SU-DHL-6 (cell line): ENCODE data around the gene NSUN2.

Source experiments
- H2AFZ ChIP-seq: fragments of 200-600 bp; sonication (generic); 2 replicates; pipeline ENCODE4 v1.6.1; 2014; ENCODE audit warnings: low read depth, mild to moderate bottlenecking, moderate library complexity, mixed read lengths, antibody characterized with exemption, low read length; ENCODE audit not compliant: severe bottlenecking
- H3F3A ChIP-seq: fragments of 200-600 bp; shearing (Covaris generic); 2 replicates; pipeline ENCODE4 v1.6.0; 2016; ENCODE audit warnings: antibody characterized with exemption, mild to moderate bottlenecking; ENCODE audit not compliant: insufficient read depth
- H3K27ac ChIP-seq: fragments of 200-600 bp; sonication (generic); 2 replicates; pipeline ENCODE4 v1.5.1; 2016; ENCODE audit warnings: low read depth, mild to moderate bottlenecking, low read length, moderate library complexity, mixed read lengths
- H3K27me3 ChIP-seq: fragments of 200-600 bp; sonication (generic), shearing (Covaris generic); 2 replicates; pipeline ENCODE4 v1.6.0; 2014; ENCODE audit warnings: mild to moderate bottlenecking, low read length
- H3K36me3 ChIP-seq: fragments of 200-600 bp; sonication (generic); 2 replicates; pipeline ENCODE4 v1.6.1; 2014; ENCODE audit warnings: mild to moderate bottlenecking, low read length, mixed read lengths
- H3K4me2 ChIP-seq: fragments of 300-600, 200-600 bp; shearing (Covaris generic), sonication (generic); 2 replicates; pipeline ENCODE4 v1.6.0; 2014; ENCODE audit warnings: low read length, low read depth, mild to moderate bottlenecking; ENCODE audit not compliant: poor library complexity, severe bottlenecking
- H3K4me3 ChIP-seq: fragments of 200-600 bp; sonication (generic); 2 replicates; pipeline ENCODE4 v1.5.1; 2014; ENCODE audit warnings: antibody characterized with exemption, low read length, mild to moderate bottlenecking, mixed read lengths; ENCODE audit not compliant: insufficient read depth, poor library complexity, severe bottlenecking
- H3K79me2 ChIP-seq: fragments of 200-600 bp; sonication (generic); 2 replicates; pipeline ENCODE4 v1.6.1; 2014; ENCODE audit warnings: mild to moderate bottlenecking, low read length, moderate library complexity; ENCODE audit not compliant: insufficient read depth
- H3K9ac ChIP-seq: fragments of 200-600 bp; sonication (generic); 2 replicates; pipeline ENCODE4 v1.7.0; 2014; ENCODE audit warnings: mild to moderate bottlenecking, low read length
- H3K9me2 ChIP-seq: fragments of 200-600 bp; sonication (generic); replicated peaks from 2 replicates; pipeline ENCODE4 v1.6.1; 2014; ENCODE audit warnings: low read length; ENCODE audit not compliant: insufficient read depth
- H3K9me3 ChIP-seq: fragments of 200-600 bp; sonication (generic); 2 replicates; pipeline ENCODE4 v1.6.1; 2014; ENCODE audit warnings: low read length, mixed read lengths; ENCODE audit not compliant: insufficient read depth
- H4K20me1 ChIP-seq: fragments of 200-600 bp; sonication (generic); 2 replicates; pipeline ENCODE4 v1.6.1; 2014; ENCODE audit warnings: low read depth, mild to moderate bottlenecking, antibody characterized with exemption, low read length, moderate library complexity, mixed read lengths
- EZH2phosphoT487 ChIP-seq: fragments of 200-600 bp; sonication (generic), shearing (Covaris generic); conservative IDR thresholded peaks from 2 replicates; pipeline ENCODE4 v1.6.1; 2018; ENCODE audit warnings: mild to moderate bottlenecking, antibody characterized with exemption, low read length, moderate library complexity, mixed read lengths
- TF ChIP-seq, protein P1 (sequence below): fragments of 200-600 bp; sonication (generic); IDR thresholded peaks from one replicate; pipeline ENCODE4 v1.5.1; 2017; ENCODE audit warnings: antibody characterized with exemption, mild to moderate bottlenecking, low read length, moderate library complexity; ENCODE audit not compliant: insufficient read depth, poor library complexity, severe bottlenecking

NSUN2 gene

DNA sequence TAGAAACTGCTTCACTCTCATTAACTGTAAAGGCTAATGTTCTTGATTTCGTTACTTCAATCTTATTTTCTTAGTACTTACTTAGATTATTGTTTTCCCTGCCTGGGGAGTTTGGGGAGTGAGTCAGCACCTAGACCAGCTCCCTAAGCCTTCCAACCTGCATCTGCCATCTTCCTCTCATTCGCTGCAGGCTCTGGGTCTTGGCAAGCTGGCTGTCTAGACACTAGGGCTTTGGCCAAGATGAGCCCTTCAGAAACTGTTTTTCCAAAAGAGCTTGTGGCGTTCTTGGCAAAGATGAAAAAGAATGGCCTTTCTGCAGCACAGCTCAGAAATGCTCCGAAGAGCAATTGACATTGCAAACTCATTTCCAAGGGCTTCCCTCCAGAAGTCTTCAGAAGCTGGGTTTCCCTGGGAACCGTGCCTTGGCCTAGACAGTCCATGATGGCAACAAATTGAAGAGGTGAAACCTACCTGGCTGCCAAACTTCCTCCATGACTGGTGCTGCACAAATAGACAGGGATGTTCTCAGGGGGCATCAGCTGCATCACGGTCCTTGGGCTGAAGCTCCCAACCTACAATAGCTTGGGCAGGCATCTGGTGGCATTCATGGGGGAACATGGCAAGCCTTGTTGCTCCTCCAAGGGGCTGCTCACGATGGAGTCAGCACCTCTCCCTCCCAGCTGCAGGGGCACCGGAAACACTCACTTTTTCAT lies 76.6 kb downstream of the NSUN2 start:
- H3F3A ChIP-seq, result no peaks in the 10 kb centered on the region
- no peaks in the 10 kb centered on the region for H3K27me3 ChIP-seq
- H3K36me3 ChIP-seq, result 0 out of 2 replicates have a peak, but pooled peaks cover 3% of the 10 kb centered on the region
- H3K4me3 ChIP-seq, result no peak overlapping the region
- H3K9ac ChIP-seq, result no peak overlapping the region
- TF ChIP-seq, protein P1, sequence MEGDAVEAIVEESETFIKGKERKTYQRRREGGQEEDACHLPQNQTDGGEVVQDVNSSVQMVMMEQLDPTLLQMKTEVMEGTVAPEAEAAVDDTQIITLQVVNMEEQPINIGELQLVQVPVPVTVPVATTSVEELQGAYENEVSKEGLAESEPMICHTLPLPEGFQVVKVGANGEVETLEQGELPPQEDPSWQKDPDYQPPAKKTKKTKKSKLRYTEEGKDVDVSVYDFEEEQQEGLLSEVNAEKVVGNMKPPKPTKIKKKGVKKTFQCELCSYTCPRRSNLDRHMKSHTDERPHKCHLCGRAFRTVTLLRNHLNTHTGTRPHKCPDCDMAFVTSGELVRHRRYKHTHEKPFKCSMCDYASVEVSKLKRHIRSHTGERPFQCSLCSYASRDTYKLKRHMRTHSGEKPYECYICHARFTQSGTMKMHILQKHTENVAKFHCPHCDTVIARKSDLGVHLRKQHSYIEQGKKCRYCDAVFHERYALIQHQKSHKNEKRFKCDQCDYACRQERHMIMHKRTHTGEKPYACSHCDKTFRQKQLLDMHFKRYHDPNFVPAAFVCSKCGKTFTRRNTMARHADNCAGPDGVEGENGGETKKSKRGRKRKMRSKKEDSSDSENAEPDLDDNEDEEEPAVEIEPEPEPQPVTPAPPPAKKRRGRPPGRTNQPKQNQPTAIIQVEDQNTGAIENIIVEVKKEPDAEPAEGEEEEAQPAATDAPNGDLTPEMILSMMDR, result no peak
- TF ChIP-seq EZH2phosphoT487, result no peak
- peaks cover 10% of the 10 kb centered on the region; the same call in 1 of the 2 replicates for H3K9me3 ChIP-seq
- no peak overlapping the region for H3K4me2 ChIP-seq
- H3K79me2 ChIP-seq, result no peaks in the 10 kb centered on the region
- no peaks in the 10 kb centered on the region for H3K9me2 ChIP-seq
- H4K20me1 ChIP-seq, result no peaks in the 10 kb centered on the region
- no peak overlapping the region for H3K27ac ChIP-seq
- H2AFZ ChIP-seq, result no peak overlapping the region

GRCh38 chr5:6554812-6555211 lies 78.0 kb downstream of the NSUN2 start:
- no peak overlapping the region for H3K9ac ChIP-seq
- H2AFZ ChIP-seq, result no peak overlapping the region
- H3K4me2 ChIP-seq, result no peak overlapping the region
- TF ChIP-seq, protein P1, result no peak
- no peak for TF ChIP-seq EZH2phosphoT487
- H3F3A ChIP-seq, result no peaks in the 10 kb centered on the region
- no peaks in the 10 kb centered on the region for H3K9me2 ChIP-seq
- 0 out of 2 replicates have a peak, but pooled peaks cover 3% of the 10 kb centered on the region for H3K36me3 ChIP-seq
- peaks cover 10% of the 10 kb centered on the region; the same call in 1 of the 2 replicates for H3K9me3 ChIP-seq
- H4K20me1 ChIP-seq, result no peaks in the 10 kb centered on the region
- no peak overlapping the region for H3K4me3 ChIP-seq
- H3K27me3 ChIP-seq, result no peaks in the 10 kb centered on the region
- H3K27ac ChIP-seq, result no peak overlapping the region
- no peaks in the 10 kb centered on the region for H3K79me2 ChIP-seq

DNA sequence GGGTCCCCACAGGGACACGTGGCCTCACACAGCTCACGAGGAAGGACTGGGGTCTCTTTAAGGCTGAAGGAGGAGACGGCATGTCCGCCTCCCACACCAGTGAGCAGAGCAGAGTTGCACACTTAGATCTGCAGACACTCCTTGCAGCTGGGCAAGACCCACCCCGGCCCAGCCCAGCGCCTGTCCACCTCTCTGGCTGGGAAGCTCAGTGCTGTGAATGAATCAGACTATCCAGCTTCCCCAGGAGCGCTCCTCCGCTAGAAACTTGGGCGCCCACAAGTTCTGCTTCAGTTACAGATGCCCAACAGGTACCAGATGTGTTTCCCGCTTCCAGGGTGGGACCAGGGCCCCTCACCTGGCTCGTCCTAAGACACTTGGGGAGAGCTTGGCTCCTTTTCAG lies 78.9 kb downstream of the NSUN2 start:
- 0 out of 2 replicates have a peak, but pooled peaks cover 3% of the 10 kb centered on the region for H3K36me3 ChIP-seq
- no peak overlapping the region for H2AFZ ChIP-seq
- no peak overlapping the region for H3K9ac ChIP-seq
- TF ChIP-seq, protein P1, result no peak
- no peak for TF ChIP-seq EZH2phosphoT487
- H3K27me3 ChIP-seq, result no peaks in the 10 kb centered on the region
- H3K27ac ChIP-seq, result no peak overlapping the region
- peaks cover 10% of the 10 kb centered on the region; the same call in 1 of the 2 replicates for H3K9me3 ChIP-seq
- no peaks in the 10 kb centered on the region for H3K9me2 ChIP-seq
- no peaks in the 10 kb centered on the region for H3F3A ChIP-seq
- no peak overlapping the region for H3K4me3 ChIP-seq
- H3K4me2 ChIP-seq, result no peak overlapping the region
- H4K20me1 ChIP-seq, result no peaks in the 10 kb centered on the region
- no peaks in the 10 kb centered on the region for H3K79me2 ChIP-seq
